ENCODE results near the gene MPP7.
"Not testable (repeated sequence)": the region's sequence is repeated elsewhere in the genome, so short reads cannot be mapped to it uniquely, and the experiment has no call there.

GRCh38 chr10:28319061-28319460, 16.2 kb upstream of the MPP7 start:
- TF ChIP-seq POLR2A, POLR2AphosphoS5, POU2F2 (IDR thresholded peaks at IDR 0.05; ENCODE audit: low read depth, low read length): not testable (repeated sequence)

All from GM12891 (cell line).